ENCODE measurements around the gene PPP6R1. TPM values are rescaled to one million over a fixed set of nuclear protein-coding genes. Genes with fewer than 3 reads are reported as not detected.

The PPP6R1 gene
- total RNA-seq, 1 experiment from 2014 or later, result 113 TPM

- peaks cover 8% of the 10 kb centered on the region for H3K4me1 Mint-ChIP-seq (ENCODE audit: low read depth, unreplicated experiment)
- TF ChIP-seq CTCF (IDR thresholded peaks at IDR 0.05; ENCODE audit: insufficient read depth in 1 of 2, low read depth in 1 of 2, low read length in 1 of 2, severe bottlenecking in 1 of 2, unreplicated experiment in 1 of 2), result no peak
- Histone ChIP-seq H3K4me1 (peaks cover 10% of the 10 kb centered on the region), H3K27me3 (replicated peaks; ENCODE audit: control insufficient read depth, insufficient read depth, low read length) (no peaks in the 10 kb centered on the region), H3K4me3 (ENCODE audit: low read depth, low read length) (no peak overlapping the region), H3K9me3 (no peaks in the 10 kb centered on the region), H3K36me3 (ENCODE audit: control insufficient read depth, insufficient read depth, low read length) (no peaks in the 10 kb centered on the region)
- no TSS peak for BruUV-seq (replicated peaks)
- POLR2A ChIA-PET, result interaction anchor here (0.6 kb wide), 1 partner anchor 51 kb away, joined by 8 read pairs; no protein-coding TSS in a partner anchor
- no peak overlapping the region for H3K27ac Mint-ChIP-seq (ENCODE audit: unreplicated experiment)
- intact Hi-C loops (cut with micrococcal nuclease; ENCODE audit: unreplicated experiment), result no loop called here
- H3K4me3 Mint-ChIP-seq (ENCODE audit: unreplicated experiment), result no peak overlapping the region
- H3K9me3 Mint-ChIP-seq (ENCODE audit: unreplicated experiment), result no peaks in the 10 kb centered on the region
- CTCF ChIA-PET, result no interaction called here
- H3K36me3 Mint-ChIP-seq (ENCODE audit: insufficient read depth, unreplicated experiment), result peaks cover 30% of the 10 kb centered on the region
- DNase-seq, result no peak
- H3K27me3 Mint-ChIP-seq (ENCODE audit: insufficient read depth, unreplicated experiment), result no peaks in the 10 kb centered on the region
Observed at GRCh38 chr19:55287361-55288079, 28.7 kb upstream of the PPP6R1 start.

- no peaks in the 10 kb centered on the region for H3K36me3 ChIP-seq (ENCODE audit: control insufficient read depth, insufficient read depth, low read length)
- H3K27ac Mint-ChIP-seq (ENCODE audit: unreplicated experiment), result peak overlapping the region; percentile 56
- H3K27me3 ChIP-seq (replicated peaks; ENCODE audit: control insufficient read depth, insufficient read depth, low read length), result no peaks in the 10 kb centered on the region
- peak overlapping the region; percentile 16 for H3K4me3 Mint-ChIP-seq (ENCODE audit: unreplicated experiment)
- H3K9me3 Mint-ChIP-seq (ENCODE audit: unreplicated experiment), result no peaks in the 10 kb centered on the region
- TF ChIP-seq CTCF (IDR thresholded peaks at IDR 0.05; ENCODE audit: insufficient read depth in 1 of 2, low read depth in 1 of 2, low read length in 1 of 2, severe bottlenecking in 1 of 2, unreplicated experiment in 1 of 2), result no peak
- H3K4me1 Mint-ChIP-seq (ENCODE audit: low read depth, unreplicated experiment), result peaks cover 19% of the 10 kb centered on the region
- H3K36me3 Mint-ChIP-seq (ENCODE audit: insufficient read depth, unreplicated experiment), result peaks cover 12% of the 10 kb centered on the region
- CTCF ChIA-PET, result no interaction called here
- intact Hi-C loops (cut with micrococcal nuclease; ENCODE audit: unreplicated experiment), result no loop called here
- BruUV-seq (replicated peaks), result no TSS peak
- POLR2A ChIA-PET, result no interaction called here
- H3K4me1 ChIP-seq, result peaks cover 24% of the 10 kb centered on the region
- H3K27me3 Mint-ChIP-seq (ENCODE audit: insufficient read depth, unreplicated experiment), result no peaks in the 10 kb centered on the region
- no peak for DNase-seq
- H3K4me3 ChIP-seq (ENCODE audit: low read depth, low read length), result peak overlapping the region; percentile 54
- H3K9me3 ChIP-seq, result no peaks in the 10 kb centered on the region
Observed at GRCh38 chr19:55285229-55285890, 26.5 kb upstream of the PPP6R1 start.

- Mint-ChIP-seq H3K4me3 (ENCODE audit: unreplicated experiment) (peak overlapping the region; percentile 16), H3K27ac (ENCODE audit: unreplicated experiment) (peak overlapping the region; percentile 56), H3K9me3 (ENCODE audit: unreplicated experiment) (no peaks in the 10 kb centered on the region), H3K36me3 (ENCODE audit: insufficient read depth, unreplicated experiment) (peaks cover 15% of the 10 kb centered on the region), H3K4me1 (ENCODE audit: low read depth, unreplicated experiment) (peaks cover 24% of the 10 kb centered on the region), H3K27me3 (ENCODE audit: insufficient read depth, unreplicated experiment) (no peaks in the 10 kb centered on the region)
- POLR2A ChIA-PET, result interaction anchor here (0.6 to 1.0 kb wide), 2 partner anchors 13 to 26 kb away, joined by 4 read pairs; partner anchors contain the start of gene PPP6R1
- DNase-seq, result peak; percentile 36 to 62
- intact Hi-C loops (cut with micrococcal nuclease; ENCODE audit: unreplicated experiment), result no loop called here
- BruUV-seq (replicated peaks), result no TSS peak
- no peaks in the 10 kb centered on the region for H3K36me3 ChIP-seq (ENCODE audit: control insufficient read depth, insufficient read depth, low read length)
- CTCF ChIA-PET, result no interaction called here
- H3K4me1 ChIP-seq, result peaks cover 24% of the 10 kb centered on the region
- H3K9me3 ChIP-seq, result no peaks in the 10 kb centered on the region
- peak overlapping the region; percentile 54 for H3K4me3 ChIP-seq (ENCODE audit: low read depth, low read length)
- TF ChIP-seq CTCF (IDR thresholded peaks at IDR 0.05; ENCODE audit: insufficient read depth in 1 of 2, low read depth in 1 of 2, low read length in 1 of 2, severe bottlenecking in 1 of 2, unreplicated experiment in 1 of 2), result no peak
- H3K27me3 ChIP-seq (replicated peaks; ENCODE audit: control insufficient read depth, insufficient read depth, low read length), result no peaks in the 10 kb centered on the region
Observed at GRCh38 chr19:55284405-55285058, 25.7 kb upstream of the PPP6R1 start.

Data from Caco-2 (cell line).